SU-DHL-6 (cell line): ENCODE results near the gene RIMS4.

Experiments used
- H2AFZ ChIP-seq: fragments of 200-600 bp; sonication (generic); 2 replicates; pipeline ENCODE4 v1.6.1; 2014; ENCODE audit warnings: low read depth, mild to moderate bottlenecking, moderate library complexity, mixed read lengths, antibody characterized with exemption, low read length; ENCODE audit not compliant: severe bottlenecking
- H3F3A ChIP-seq: fragments of 200-600 bp; shearing (Covaris generic); 2 replicates; pipeline ENCODE4 v1.6.0; 2016; ENCODE audit warnings: antibody characterized with exemption, mild to moderate bottlenecking; ENCODE audit not compliant: insufficient read depth
- H3K27ac ChIP-seq: fragments of 200-600 bp; sonication (generic); 2 replicates; pipeline ENCODE4 v1.5.1; 2016; ENCODE audit warnings: low read depth, mild to moderate bottlenecking, low read length, moderate library complexity, mixed read lengths
- H3K27me3 ChIP-seq: fragments of 200-600 bp; sonication (generic), shearing (Covaris generic); 2 replicates; pipeline ENCODE4 v1.6.0; 2014; ENCODE audit warnings: mild to moderate bottlenecking, low read length
- H3K36me3 ChIP-seq: fragments of 200-600 bp; sonication (generic); 2 replicates; pipeline ENCODE4 v1.6.1; 2014; ENCODE audit warnings: mild to moderate bottlenecking, low read length, mixed read lengths
- H3K4me2 ChIP-seq: fragments of 300-600, 200-600 bp; shearing (Covaris generic), sonication (generic); 2 replicates; pipeline ENCODE4 v1.6.0; 2014; ENCODE audit warnings: low read length, low read depth, mild to moderate bottlenecking; ENCODE audit not compliant: poor library complexity, severe bottlenecking
- H3K4me3 ChIP-seq: fragments of 200-600 bp; sonication (generic); 2 replicates; pipeline ENCODE4 v1.5.1; 2014; ENCODE audit warnings: antibody characterized with exemption, low read length, mild to moderate bottlenecking, mixed read lengths; ENCODE audit not compliant: insufficient read depth, poor library complexity, severe bottlenecking
- H3K79me2 ChIP-seq: fragments of 200-600 bp; sonication (generic); 2 replicates; pipeline ENCODE4 v1.6.1; 2014; ENCODE audit warnings: mild to moderate bottlenecking, low read length, moderate library complexity; ENCODE audit not compliant: insufficient read depth
- H3K9ac ChIP-seq: fragments of 200-600 bp; sonication (generic); 2 replicates; pipeline ENCODE4 v1.7.0; 2014; ENCODE audit warnings: mild to moderate bottlenecking, low read length
- H3K9me2 ChIP-seq: fragments of 200-600 bp; sonication (generic); replicated peaks from 2 replicates; pipeline ENCODE4 v1.6.1; 2014; ENCODE audit warnings: low read length; ENCODE audit not compliant: insufficient read depth
- H3K9me3 ChIP-seq: fragments of 200-600 bp; sonication (generic); 2 replicates; pipeline ENCODE4 v1.6.1; 2014; ENCODE audit warnings: low read length, mixed read lengths; ENCODE audit not compliant: insufficient read depth
- H4K20me1 ChIP-seq: fragments of 200-600 bp; sonication (generic); 2 replicates; pipeline ENCODE4 v1.6.1; 2014; ENCODE audit warnings: low read depth, mild to moderate bottlenecking, antibody characterized with exemption, low read length, moderate library complexity, mixed read lengths
- CTCF ChIP-seq: fragments of 200-600 bp; sonication (generic); IDR thresholded peaks from one replicate; pipeline ENCODE4 v1.5.1; 2017; ENCODE audit warnings: antibody characterized with exemption, mild to moderate bottlenecking, low read length, moderate library complexity; ENCODE audit not compliant: insufficient read depth, poor library complexity, severe bottlenecking
- EZH2phosphoT487 ChIP-seq: fragments of 200-600 bp; sonication (generic), shearing (Covaris generic); conservative IDR thresholded peaks from 2 replicates; pipeline ENCODE4 v1.6.1; 2018; ENCODE audit warnings: mild to moderate bottlenecking, antibody characterized with exemption, low read length, moderate library complexity, mixed read lengths

The RIMS4 gene

GRCh38 chr20:44790638-44791393 lies 19.5 kb downstream of the RIMS4 start:
- H3F3A ChIP-seq, result no peaks in the 10 kb centered on the region
- TF ChIP-seq EZH2phosphoT487 (no peak), CTCF (no peak)
- H3K9me3 ChIP-seq, result no peaks in the 10 kb centered on the region
- no peaks in the 10 kb centered on the region for H3K79me2 ChIP-seq
- H3K27me3 ChIP-seq, result no peaks in the 10 kb centered on the region
- no peak overlapping the region for H3K4me2 ChIP-seq
- H3K9ac ChIP-seq, result no peak overlapping the region
- no peak overlapping the region for H2AFZ ChIP-seq
- no peaks in the 10 kb centered on the region for H3K36me3 ChIP-seq
- no peaks in the 10 kb centered on the region for H3K9me2 ChIP-seq
- no peaks in the 10 kb centered on the region for H4K20me1 ChIP-seq
- no peak overlapping the region for H3K27ac ChIP-seq
- H3K4me3 ChIP-seq, result no peak overlapping the region

- TF ChIP-seq CTCF, result no peak
- no peak for TF ChIP-seq EZH2phosphoT487
- no peaks in the 10 kb centered on the region for H3K27me3 ChIP-seq
- H3K9ac ChIP-seq, result no peak overlapping the region
- no peak overlapping the region for H3K4me3 ChIP-seq
- no peaks in the 10 kb centered on the region for H3K9me3 ChIP-seq
- H3K79me2 ChIP-seq, result no peaks in the 10 kb centered on the region
- H3K4me2 ChIP-seq, result no peak overlapping the region
- no peaks in the 10 kb centered on the region for H3F3A ChIP-seq
- H2AFZ ChIP-seq, result no peak overlapping the region
- H3K9me2 ChIP-seq, result no peaks in the 10 kb centered on the region
- H4K20me1 ChIP-seq, result no peaks in the 10 kb centered on the region
- H3K27ac ChIP-seq, result no peak overlapping the region
- no peaks in the 10 kb centered on the region for H3K36me3 ChIP-seq
Observed at GRCh38 chr20:44788706-44789456, 21.5 kb downstream of the RIMS4 start.

- no peaks in the 10 kb centered on the region for H3F3A ChIP-seq
- no peak overlapping the region for H3K4me2 ChIP-seq
- no peaks in the 10 kb centered on the region for H3K9me2 ChIP-seq
- H3K4me3 ChIP-seq, result no peak overlapping the region
- H3K27me3 ChIP-seq, result no peaks in the 10 kb centered on the region
- no peak overlapping the region for H2AFZ ChIP-seq
- H4K20me1 ChIP-seq, result no peaks in the 10 kb centered on the region
- no peak for TF ChIP-seq CTCF
- TF ChIP-seq EZH2phosphoT487, result no peak
- no peaks in the 10 kb centered on the region for H3K79me2 ChIP-seq
- no peaks in the 10 kb centered on the region for H3K36me3 ChIP-seq
- no peak overlapping the region for H3K27ac ChIP-seq
- no peak overlapping the region for H3K9ac ChIP-seq
- H3K9me3 ChIP-seq, result no peaks in the 10 kb centered on the region
Observed at GRCh38 chr20:44787299-44787698, 23.0 kb downstream of the RIMS4 start.
